Activated CD4-positive, alpha-beta T cell treated with anti-CD3 and anti-CD28 coated beads, Interleukin-2, amount 10 ng/mL, durations not matched to agents 7 days and 5 days (primary cell): ENCODE results near the gene CBR1. TPM values are rescaled to one million over a fixed set of nuclear protein-coding genes. Genes with fewer than 3 reads are reported as not detected.

ENCODE experiments used
- CTCF ChIA-PET: fragments of 350-600 bp; sonication (Branson Sonifier 250); formaldehyde crosslinking; loops from one replicate; lab custom pipeline; 2021; ENCODE audit warnings: antibody characterized with exemption; lab: Charles Lee
- POLR2A ChIA-PET: fragments of 350-600 bp; sonication (Branson Sonifier 250); formaldehyde crosslinking; loops from one replicate; lab custom pipeline; 2021; ENCODE audit warnings: antibody characterized with exemption; lab: Charles Lee
- DNase-seq: peaks from one replicate; pipeline ENCODE4 v3.0.0-alpha.2; 2020
- H3K27ac Mint-ChIP-seq: one replicate; pipeline ENCODE4 v1.8.0; 2021; ENCODE audit warnings: mild to moderate bottlenecking, moderate library complexity, mixed read lengths
- H3K27me3 Mint-ChIP-seq: one replicate; pipeline ENCODE4 v1.8.0; 2021; ENCODE audit warnings: mixed read lengths
- H3K36me3 Mint-ChIP-seq: one replicate; pipeline ENCODE4 v1.8.0; 2021; ENCODE audit warnings: low read depth, mixed read lengths
- H3K4me1 Mint-ChIP-seq: one replicate; pipeline ENCODE4 v1.8.0; 2021; ENCODE audit warnings: mixed read lengths
- H3K4me3 Mint-ChIP-seq: one replicate; pipeline ENCODE4 v1.8.0; 2021; ENCODE audit warnings: mild to moderate bottlenecking, moderate library complexity, mixed read lengths
- H3K9me3 Mint-ChIP-seq: one replicate; pipeline ENCODE4 v1.8.0; 2021; ENCODE audit warnings: mixed read lengths
- total RNA-seq, 2 experiments: library from RNA; stranded (reverse); gene quantifications; one replicate each; pipeline ENCODE4 v1.2.3, GENCODE V29; 2021

CBR1 gene
- total RNA-seq, 2 experiments from 2014 or later = 49.5 to 51.1 TPM

DNA sequence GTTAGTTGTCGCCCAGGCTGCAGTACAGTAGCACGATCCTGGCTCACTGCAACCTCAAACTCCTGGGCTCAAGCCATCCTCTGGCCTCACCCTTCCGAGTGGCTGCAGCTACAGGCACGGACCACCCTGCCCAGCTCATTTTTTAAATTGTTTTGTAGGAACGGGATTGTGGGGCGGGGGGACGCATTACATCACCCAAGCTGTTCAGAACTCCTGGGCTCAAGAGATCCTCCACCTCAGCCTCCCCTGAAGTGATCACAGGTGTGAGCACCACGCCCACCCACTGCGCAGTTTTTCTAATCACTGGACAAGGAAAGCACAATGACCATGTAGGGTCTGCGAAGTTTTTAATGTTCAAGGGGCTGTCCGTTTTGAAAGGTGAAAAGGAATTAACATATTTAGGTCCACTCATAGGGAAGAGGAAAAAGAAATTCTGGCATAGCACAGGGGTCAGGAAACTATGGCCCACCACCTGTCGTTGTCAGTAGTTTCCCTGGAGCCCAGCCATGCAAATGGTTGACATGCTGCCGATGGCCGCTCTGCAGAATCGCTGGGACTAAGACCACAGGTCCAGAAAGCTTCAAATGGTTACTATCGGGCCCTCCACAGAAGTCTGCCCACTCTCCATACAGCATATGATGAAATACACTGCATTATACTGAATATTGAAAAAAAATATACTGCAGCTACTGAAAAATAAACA lies 35.5 kb upstream of the CBR1 start:
- Mint-ChIP-seq H3K27me3 (no peaks in the 10 kb centered on the region), H3K36me3 (peaks cover 22% of the 10 kb centered on the region), H3K4me3 (no peak overlapping the region), H3K27ac (no peak overlapping the region), H3K9me3 (no peaks in the 10 kb centered on the region), H3K4me1 (no peaks in the 10 kb centered on the region)
- DNase-seq = no peak
- POLR2A ChIA-PET = no interaction called here
- CTCF ChIA-PET = interaction anchor here (0.8 to 1.0 kb wide), 2 partner anchors 13 to 42 kb away, joined by 3 to 4 read pairs; no protein-coding TSS in a partner anchor

DNA sequence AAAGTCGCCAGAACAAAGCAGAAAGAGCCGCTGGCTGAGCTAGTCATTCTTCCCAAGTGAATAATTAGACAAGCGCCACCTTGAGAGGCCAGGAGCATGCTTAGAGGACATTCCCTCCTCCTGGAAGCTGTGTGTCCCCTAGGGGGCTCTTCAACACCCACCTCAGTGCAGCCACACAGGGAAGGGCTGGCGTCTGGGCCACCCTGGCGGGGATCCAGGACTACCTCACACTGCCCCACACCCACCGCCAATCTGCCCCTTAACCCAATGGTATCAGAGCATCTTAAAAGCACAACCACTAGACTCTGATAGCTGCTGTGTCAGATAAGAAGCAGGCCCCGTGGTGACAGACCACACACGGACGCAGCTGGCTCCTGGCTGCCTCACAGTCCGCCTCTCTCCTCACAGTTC lies 34.4 kb upstream of the CBR1 start:
- POLR2A ChIA-PET = no interaction called here
- peaks cover 27% of the 10 kb centered on the region for H3K36me3 Mint-ChIP-seq
- H3K9me3 Mint-ChIP-seq = no peaks in the 10 kb centered on the region
- H3K4me3 Mint-ChIP-seq = no peak overlapping the region
- H3K27ac Mint-ChIP-seq = peak overlapping the region; percentile 57
- CTCF ChIA-PET = interaction anchor here (0.8 kb wide), 1 partner anchor 12 kb away, joined by 3 read pairs; no protein-coding TSS in a partner anchor
- no peaks in the 10 kb centered on the region for H3K27me3 Mint-ChIP-seq
- H3K4me1 Mint-ChIP-seq = no peaks in the 10 kb centered on the region
- no peak for DNase-seq

DNA sequence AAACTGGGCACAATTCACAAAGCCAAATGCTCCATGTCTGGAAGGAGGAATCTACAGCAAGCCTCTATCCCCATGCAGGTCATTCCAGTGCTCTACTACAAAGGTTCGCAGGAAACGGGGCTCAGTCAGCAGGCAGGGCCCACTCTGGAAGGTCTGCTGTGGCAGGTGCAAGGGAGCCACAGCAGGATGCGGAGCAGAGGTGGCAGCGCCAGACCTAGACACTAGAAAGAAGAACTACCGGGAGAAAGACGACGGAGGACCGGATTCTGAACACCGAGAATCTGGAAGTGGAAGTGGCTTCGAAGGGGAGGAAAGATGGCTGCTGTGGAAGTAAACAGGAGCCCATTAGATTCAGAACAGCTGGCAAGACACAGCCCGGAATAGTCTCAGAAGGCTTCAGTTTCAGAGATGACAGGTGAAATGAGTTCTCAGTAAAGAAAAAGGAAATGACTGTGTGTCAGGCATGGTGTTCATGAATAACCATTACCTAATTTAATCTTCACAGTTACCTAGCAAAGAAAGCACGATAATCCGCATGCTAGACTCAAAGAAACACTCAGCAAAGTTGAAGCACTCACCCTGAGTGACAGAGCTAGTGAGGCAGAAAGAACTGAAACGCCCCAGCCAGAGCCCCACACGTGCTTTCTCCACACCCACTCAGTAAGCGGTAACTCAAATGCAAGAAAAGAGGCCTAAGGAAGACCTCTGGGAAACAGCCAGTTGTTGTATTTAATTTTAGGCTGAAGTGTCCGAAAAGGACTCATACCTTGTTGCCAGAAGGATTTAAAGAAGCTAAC lies 30.9 kb upstream of the CBR1 start:
- H3K36me3 Mint-ChIP-seq = peaks cover 46% of the 10 kb centered on the region

DNA sequence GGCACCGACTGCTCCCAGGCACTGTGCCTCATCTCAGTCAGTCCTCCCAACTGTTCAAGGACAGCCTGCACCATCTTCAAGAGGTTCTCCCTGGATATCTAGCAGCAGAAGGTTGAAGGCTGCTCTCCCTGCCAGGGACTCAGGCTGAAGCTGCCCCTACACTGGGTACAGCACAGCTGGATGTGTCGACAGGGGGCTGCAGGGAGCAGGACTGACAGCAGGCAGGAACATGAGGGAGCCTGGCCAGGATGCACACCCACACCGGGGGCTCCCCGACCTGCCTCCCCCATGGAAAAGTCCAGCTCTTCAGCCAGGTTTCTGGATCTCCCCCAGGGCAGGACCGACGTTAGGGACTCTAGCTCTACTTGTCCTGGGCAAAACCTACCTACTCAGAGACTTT lies 30.0 kb upstream of the CBR1 start:
- Mint-ChIP-seq H3K4me3 (no peak overlapping the region), H3K36me3 (peaks cover 54% of the 10 kb centered on the region)
- CTCF ChIA-PET = interaction anchor here (1.3 kb wide), 1 partner anchor 12 kb away, joined by 4 read pairs; no protein-coding TSS in a partner anchor

More for the DNA sequence above, 30.9 kb upstream of the CBR1 start:
- DNase-seq = no peak
- Mint-ChIP-seq H3K27me3 (no peaks in the 10 kb centered on the region), H3K4me1 (no peaks in the 10 kb centered on the region), H3K4me3 (no peak overlapping the region), H3K9me3 (no peaks in the 10 kb centered on the region), H3K27ac (no peak overlapping the region)
- ChIA-PET POLR2A (no interaction called here), CTCF (interaction anchor here (0.7 to 1.3 kb wide), 2 partner anchors 11 to 218 kb away, joined by 3 to 4 read pairs; no protein-coding TSS in a partner anchor)

DNA sequence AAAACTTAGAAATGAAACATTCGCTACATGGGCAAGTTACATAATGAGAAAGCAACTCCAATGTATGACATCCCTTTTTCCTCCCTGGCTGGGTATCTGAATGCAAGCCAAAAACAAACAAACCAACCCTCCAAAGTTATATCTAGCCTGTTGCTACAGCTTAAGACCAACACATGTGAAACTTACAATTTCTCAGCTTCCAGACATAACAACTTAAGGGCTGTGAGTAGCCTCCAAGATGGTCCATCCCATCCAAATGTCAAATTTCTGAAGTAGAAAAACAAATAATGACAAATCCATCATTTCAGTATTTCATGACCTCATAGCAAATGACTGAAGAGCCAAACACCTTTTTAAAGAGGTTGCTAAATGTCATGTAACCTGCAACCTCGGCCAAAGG lies 29.4 kb upstream of the CBR1 start:
- DNase-seq = no peak
- Mint-ChIP-seq H3K36me3 (peaks cover 56% of the 10 kb centered on the region), H3K4me3 (no peak overlapping the region), H3K27ac (no peak overlapping the region), H3K9me3 (no peaks in the 10 kb centered on the region), H3K27me3 (no peaks in the 10 kb centered on the region), H3K4me1 (no peaks in the 10 kb centered on the region)
- POLR2A ChIA-PET = no interaction called here
- CTCF ChIA-PET = interaction anchor here (0.7 to 1.3 kb wide), 2 partner anchors 12 to 220 kb away, joined by 3 to 4 read pairs; no protein-coding TSS in a partner anchor

More for the DNA sequence above, 30.0 kb upstream of the CBR1 start:
- no peak overlapping the region for H3K27ac Mint-ChIP-seq
- DNase-seq = no peak
- no peaks in the 10 kb centered on the region for H3K9me3 Mint-ChIP-seq
- POLR2A ChIA-PET = no interaction called here
- no peaks in the 10 kb centered on the region for H3K4me1 Mint-ChIP-seq
- no peaks in the 10 kb centered on the region for H3K27me3 Mint-ChIP-seq

DNA sequence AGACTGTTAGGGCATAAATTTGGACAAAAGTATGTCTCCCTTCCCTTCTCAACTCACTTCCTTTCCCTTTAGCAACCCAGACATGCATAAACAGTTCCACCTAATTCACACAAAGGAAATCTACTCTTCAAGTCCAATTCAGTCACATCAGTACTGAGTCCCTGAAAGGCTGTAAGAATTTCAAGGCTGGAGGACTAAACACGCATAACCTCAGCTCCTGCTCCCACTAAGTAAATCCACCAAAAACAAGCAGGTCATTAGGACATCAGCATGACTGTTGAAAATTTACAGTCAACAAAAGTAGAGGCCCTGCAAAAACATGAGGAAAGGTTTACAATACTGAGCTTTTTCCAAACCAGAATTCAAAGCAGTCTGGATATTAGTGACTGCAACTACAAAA lies 27.9 kb upstream of the CBR1 start:
- CTCF ChIA-PET = no interaction called here
- POLR2A ChIA-PET = no interaction called here
- no peak overlapping the region for H3K27ac Mint-ChIP-seq

DNA sequence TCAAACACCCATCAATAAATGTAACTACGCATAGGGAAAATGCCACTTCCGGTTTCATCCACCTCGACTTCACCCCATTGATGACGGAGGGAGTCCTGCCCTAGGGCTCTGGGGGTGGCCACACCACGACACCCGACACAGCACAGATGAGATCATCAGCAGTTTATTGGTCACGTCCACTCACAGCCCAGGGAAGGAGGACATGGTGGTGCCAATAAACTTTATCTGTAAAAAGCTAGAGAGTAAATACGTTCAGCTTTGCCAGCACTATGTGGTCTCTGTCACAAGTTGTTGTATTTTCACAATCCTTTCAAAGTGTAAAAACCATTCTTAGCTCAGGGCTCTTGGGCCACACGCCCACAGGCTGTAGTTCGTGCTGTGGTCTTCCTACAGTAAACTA lies 25.8 kb upstream of the CBR1 start:
- H3K9me3 Mint-ChIP-seq = no peaks in the 10 kb centered on the region
- H3K36me3 Mint-ChIP-seq = peaks cover 58% of the 10 kb centered on the region
- H3K27ac Mint-ChIP-seq = no peak overlapping the region
- DNase-seq = no peak
- ChIA-PET POLR2A (no interaction called here), CTCF (no interaction called here)
- no peaks in the 10 kb centered on the region for H3K27me3 Mint-ChIP-seq
- H3K4me1 Mint-ChIP-seq = no peaks in the 10 kb centered on the region
- H3K4me3 Mint-ChIP-seq = no peak overlapping the region

More for the DNA sequence above, 27.9 kb upstream of the CBR1 start:
- Mint-ChIP-seq H3K27me3 (no peaks in the 10 kb centered on the region), H3K9me3 (no peaks in the 10 kb centered on the region), H3K4me3 (no peak overlapping the region), H3K36me3 (peaks cover 52% of the 10 kb centered on the region), H3K4me1 (no peaks in the 10 kb centered on the region)
- no peak for DNase-seq

DNA sequence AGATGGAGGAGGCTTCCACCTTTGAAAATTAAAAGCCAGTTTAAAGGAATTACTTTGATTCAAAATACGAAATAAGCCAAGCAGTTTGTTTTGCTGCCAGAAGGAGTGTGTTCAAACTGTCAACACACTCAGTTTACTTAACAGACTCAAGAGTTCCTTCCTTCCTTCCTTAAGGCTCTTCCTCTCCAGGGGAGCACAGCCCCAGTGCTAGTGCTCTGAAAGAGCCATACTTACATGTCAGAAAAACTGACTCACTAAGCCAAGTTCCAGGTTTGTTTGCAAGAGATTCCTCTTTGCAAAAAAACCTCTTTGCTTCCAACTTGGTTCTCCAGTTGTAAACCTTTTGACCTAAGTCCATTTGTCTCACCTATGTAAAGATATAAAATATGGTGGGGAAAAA lies 23.8 kb upstream of the CBR1 start:
- H3K36me3 Mint-ChIP-seq = peaks cover 67% of the 10 kb centered on the region
- H3K27ac Mint-ChIP-seq = no peak overlapping the region
- POLR2A ChIA-PET = no interaction called here
- no peaks in the 10 kb centered on the region for H3K4me1 Mint-ChIP-seq
- no peak for DNase-seq
- no peaks in the 10 kb centered on the region for H3K27me3 Mint-ChIP-seq
- H3K4me3 Mint-ChIP-seq = no peak overlapping the region
- H3K9me3 Mint-ChIP-seq = peaks cover 2% of the 10 kb centered on the region
- CTCF ChIA-PET = interaction anchor here (1.0 to 1.3 kb wide), 2 partner anchors 18 to 66 kb away, joined by 4 to 6 read pairs; no protein-coding TSS in a partner anchor

DNA sequence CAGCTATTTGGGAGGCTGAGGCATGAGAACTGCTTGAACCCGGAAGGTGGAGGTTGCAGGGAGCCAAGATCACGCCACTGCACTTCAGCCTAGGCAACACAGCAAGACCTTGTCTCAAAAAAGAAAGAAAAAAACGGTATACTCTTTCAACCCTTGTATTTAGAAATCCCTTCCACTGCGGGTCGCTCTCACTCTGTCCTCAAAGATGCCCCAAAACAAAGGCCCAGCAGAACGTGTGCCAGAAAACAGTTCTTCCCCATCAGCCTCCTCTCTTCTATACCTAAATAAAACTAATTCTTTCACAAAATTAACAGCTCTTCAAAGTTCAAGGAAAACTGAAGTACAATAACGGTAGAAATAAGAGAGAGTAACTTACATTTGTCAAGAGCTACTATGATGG lies 22.7 kb upstream of the CBR1 start:
- Mint-ChIP-seq H3K27ac (no peak overlapping the region), H3K4me1 (no peaks in the 10 kb centered on the region), H3K27me3 (no peaks in the 10 kb centered on the region), H3K36me3 (peaks cover 64% of the 10 kb centered on the region), H3K9me3 (peaks cover 2% of the 10 kb centered on the region), H3K4me3 (no peak overlapping the region)
- ChIA-PET POLR2A (no interaction called here), CTCF (interaction anchor here (0.6 to 1.3 kb wide), 4 partner anchors 11 to 65 kb away, joined by 3 to 6 read pairs (median 3); no protein-coding TSS in a partner anchor)
- no peak for DNase-seq

DNA sequence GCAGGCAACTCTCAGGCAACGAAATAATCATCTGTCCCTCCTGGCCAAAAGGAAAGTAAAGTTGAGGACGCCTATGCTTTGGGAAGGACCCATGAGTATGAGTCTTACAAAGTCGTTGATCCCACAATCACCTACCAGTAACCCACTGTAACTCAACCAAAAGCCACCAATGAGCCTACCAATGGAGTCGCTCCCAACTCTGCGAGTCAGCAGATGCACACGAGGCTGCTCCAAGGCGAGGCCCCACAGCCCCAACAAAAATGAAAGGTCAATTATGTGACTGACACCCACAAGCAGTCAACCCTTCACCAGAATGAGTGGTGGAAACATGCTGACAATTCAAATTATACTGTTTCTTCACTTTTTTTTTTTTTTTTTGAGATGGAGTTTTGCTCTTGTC lies 21.5 kb upstream of the CBR1 start:
- peaks cover 65% of the 10 kb centered on the region for H3K36me3 Mint-ChIP-seq
- H3K4me3 Mint-ChIP-seq = no peak overlapping the region
- peaks cover 6% of the 10 kb centered on the region for H3K4me1 Mint-ChIP-seq
- no peak overlapping the region for H3K27ac Mint-ChIP-seq
- ChIA-PET CTCF (interaction anchor here (0.7 to 1.3 kb wide), 3 partner anchors 12 to 456 kb away, joined by 3 read pairs; no protein-coding TSS in a partner anchor), POLR2A (no interaction called here)
- no peak for DNase-seq
- H3K27me3 Mint-ChIP-seq = no peaks in the 10 kb centered on the region
- peaks cover 2% of the 10 kb centered on the region for H3K9me3 Mint-ChIP-seq

DNA sequence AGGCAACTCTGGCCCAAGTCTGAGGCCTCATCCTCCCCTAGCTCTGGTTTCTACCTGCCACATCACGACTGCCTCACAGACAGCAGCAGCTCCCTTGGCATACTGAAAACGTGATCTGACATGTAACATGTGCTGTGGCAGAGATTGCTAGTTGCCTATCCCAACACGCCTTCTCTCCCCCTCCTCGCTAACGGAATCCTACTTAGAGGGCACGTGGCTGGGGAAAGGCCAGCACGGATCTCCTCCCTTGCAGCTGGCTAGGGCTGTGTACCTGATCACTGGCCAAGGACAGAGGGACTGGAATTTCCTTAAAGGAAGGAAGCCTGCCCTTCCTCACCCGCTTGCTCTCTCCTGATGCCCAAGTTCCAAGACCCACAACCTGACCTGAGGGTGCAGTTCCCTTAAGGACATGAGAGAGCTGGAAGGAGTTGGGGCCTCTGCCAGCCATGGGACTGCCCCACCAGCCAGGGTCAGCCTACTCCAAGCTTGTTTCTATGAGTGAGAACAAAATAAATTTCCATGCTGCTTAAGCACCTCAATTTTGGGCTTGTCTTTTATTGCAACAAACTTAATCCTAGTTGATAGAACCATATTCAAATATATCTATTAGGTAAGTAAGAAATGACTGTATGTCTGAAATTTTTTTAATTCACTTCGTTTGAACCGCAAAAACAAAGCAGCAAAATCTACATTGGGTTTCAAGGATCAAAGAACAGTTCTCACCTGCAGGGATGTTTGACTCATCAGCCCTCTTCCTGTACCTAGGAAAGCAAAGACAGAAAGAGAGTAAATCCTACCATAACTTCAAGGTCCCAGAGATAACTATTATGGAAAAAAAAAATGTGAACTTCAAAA lies 16.7 kb upstream of the CBR1 start:
- Mint-ChIP-seq H3K4me1 (peaks cover 33% of the 10 kb centered on the region), H3K27me3 (no peaks in the 10 kb centered on the region), H3K9me3 (peaks cover 2% of the 10 kb centered on the region), H3K36me3 (peaks cover 75% of the 10 kb centered on the region), H3K4me3 (no peak overlapping the region), H3K27ac (peak overlapping the region; percentile 19)
- CTCF ChIA-PET = interaction anchor here (1.6 kb wide), 1 partner anchor 24 kb away, joined by 4 read pairs; no protein-coding TSS in a partner anchor
- DNase-seq = no peak
- POLR2A ChIA-PET = no interaction called here

DNA sequence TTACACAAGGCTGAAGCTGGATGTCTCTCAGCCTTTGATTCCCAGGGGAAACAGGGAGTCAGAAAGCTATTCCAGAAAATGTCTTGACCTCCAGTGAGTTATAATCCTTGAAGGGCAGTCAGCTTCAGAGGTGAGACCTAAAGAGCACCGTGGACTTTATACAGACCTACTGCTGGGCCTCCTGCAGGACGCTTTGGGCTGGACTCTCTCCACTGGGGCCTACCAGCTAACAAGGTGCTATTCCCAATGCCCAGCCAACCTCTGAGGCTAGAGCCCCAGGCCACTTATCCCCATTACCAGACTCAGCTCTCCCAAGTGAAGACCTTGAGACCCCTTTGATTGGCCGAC lies 16.1 kb upstream of the CBR1 start:
- Mint-ChIP-seq H3K36me3 (peaks cover 76% of the 10 kb centered on the region), H3K27me3 (no peaks in the 10 kb centered on the region), H3K9me3 (peaks cover 2% of the 10 kb centered on the region), H3K4me3 (no peak overlapping the region), H3K4me1 (peaks cover 39% of the 10 kb centered on the region), H3K27ac (no peak overlapping the region)
- CTCF ChIA-PET = interaction anchor here (1.6 kb wide), 1 partner anchor 25 kb away, joined by 4 read pairs; no protein-coding TSS in a partner anchor
- DNase-seq = no peak
- POLR2A ChIA-PET = no interaction called here
